ENCODE data around the gene PBRM1. TPM values are rescaled to one million over a fixed set of nuclear protein-coding genes. Genes with fewer than 3 reads are reported as not detected.

The PBRM1 gene
- total RNA-seq, 1 donor from 2014 or later: 62.6 TPM

DNA sequence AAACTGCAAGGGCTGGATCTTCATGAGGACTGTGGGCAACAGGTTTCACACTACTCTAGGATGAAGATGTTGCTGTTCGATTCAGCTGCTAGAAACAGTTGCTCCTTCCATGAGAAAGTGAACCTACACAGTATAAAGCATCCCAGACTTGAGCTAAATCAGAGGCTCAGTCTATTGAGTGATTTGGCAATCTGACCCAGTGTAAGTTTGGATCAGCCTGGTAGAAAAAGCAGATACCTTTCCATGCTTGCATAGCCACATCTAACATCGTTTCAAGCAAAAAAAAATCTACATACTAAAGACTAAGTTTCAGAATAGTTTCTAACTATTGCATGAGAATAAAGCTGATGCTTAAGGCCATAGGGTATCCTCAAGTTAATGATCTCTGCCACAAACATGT is 144.7 kb downstream of the PBRM1 start:
- peaks cover 5 to 12% (median 8%) of the 10 kb centered on the region in 3 donors for H3K36me3 ChIP-seq (ENCODE audit: control insufficient read depth in 3 of 3, insufficient read depth in 3 of 3, low read length in 3 of 3)
- no peak overlapping the region for H3K4me3 ChIP-seq (ENCODE audit: low read length in 3 of 3)
- no peak overlapping the region for H3K27ac ChIP-seq (ENCODE audit: low read depth, low read length)
- no peaks in the 10 kb centered on the region for H3K27me3 ChIP-seq (ENCODE audit: control insufficient read depth in 3 of 3, insufficient read depth in 3 of 3, low read length in 3 of 3)
- no peaks in the 10 kb centered on the region for H3K9me3 ChIP-seq (ENCODE audit: control insufficient read depth in 3 of 3, low read length in 3 of 3)
- no peak overlapping the region for H3K9ac ChIP-seq (ENCODE audit: low read depth in 1 of 3, low read length in 3 of 3)
- peaks cover 31 to 38% (median 33%) of the 10 kb centered on the region in 3 donors for H3K4me1 ChIP-seq (ENCODE audit: control insufficient read depth in 3 of 3, insufficient read depth in 3 of 3, low read length in 3 of 3)

DNA sequence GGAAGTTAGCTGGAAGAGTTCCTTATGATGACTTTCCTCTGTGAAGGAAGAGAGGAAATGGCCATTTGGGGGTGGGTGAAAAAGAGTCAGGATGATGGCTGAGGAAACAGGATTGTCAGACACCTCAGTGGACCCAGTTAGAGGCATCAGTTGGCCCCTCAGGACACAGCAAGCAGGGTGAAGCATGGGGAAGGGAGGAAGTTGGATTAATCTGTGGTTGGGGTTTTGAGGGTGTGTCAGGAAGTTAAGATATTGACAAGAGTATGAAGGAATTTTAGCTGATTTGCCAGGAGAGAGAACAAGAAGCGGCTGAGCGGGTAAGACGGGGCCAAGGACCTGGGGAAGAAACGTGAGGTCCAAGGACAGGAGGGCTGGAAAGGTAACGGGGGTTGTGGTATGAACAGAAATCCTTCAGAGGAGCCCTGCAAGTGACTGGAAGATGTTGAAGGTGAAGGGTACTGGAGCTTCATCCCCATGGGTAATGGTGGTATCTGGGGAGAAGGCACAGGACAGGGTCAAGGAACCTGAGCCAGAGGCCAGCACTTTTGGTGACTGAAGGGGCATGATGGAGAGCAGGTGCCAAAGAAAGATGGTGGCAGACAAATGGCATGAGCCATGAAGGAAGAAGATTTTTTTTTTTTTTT is 146.6 kb downstream of the PBRM1 start:
- H3K27me3 ChIP-seq (ENCODE audit: control insufficient read depth in 3 of 3, insufficient read depth in 3 of 3, low read length in 3 of 3): peaks cover 0 to 3% (median 0%) of the 10 kb centered on the region in 3 donors
- no peak overlapping the region for H3K27ac ChIP-seq (ENCODE audit: low read depth, low read length)
- H3K9ac ChIP-seq (ENCODE audit: low read depth in 1 of 3, low read length in 3 of 3): peak overlapping the region in 1 of 3 donors; percentile 45
- peaks cover 5 to 9% (median 8%) of the 10 kb centered on the region in 3 donors for H3K36me3 ChIP-seq (ENCODE audit: control insufficient read depth in 3 of 3, insufficient read depth in 3 of 3, low read length in 3 of 3)
- H3K4me3 ChIP-seq (ENCODE audit: low read length in 3 of 3): peak overlapping the region in 1 of 3 donors; percentile 58
- H3K4me1 ChIP-seq (ENCODE audit: control insufficient read depth in 3 of 3, insufficient read depth in 3 of 3, low read length in 3 of 3): peaks cover 31 to 45% (median 33%) of the 10 kb centered on the region in 3 donors
- H3K9me3 ChIP-seq (ENCODE audit: control insufficient read depth in 3 of 3, low read length in 3 of 3): no peaks in the 10 kb centered on the region

DNA sequence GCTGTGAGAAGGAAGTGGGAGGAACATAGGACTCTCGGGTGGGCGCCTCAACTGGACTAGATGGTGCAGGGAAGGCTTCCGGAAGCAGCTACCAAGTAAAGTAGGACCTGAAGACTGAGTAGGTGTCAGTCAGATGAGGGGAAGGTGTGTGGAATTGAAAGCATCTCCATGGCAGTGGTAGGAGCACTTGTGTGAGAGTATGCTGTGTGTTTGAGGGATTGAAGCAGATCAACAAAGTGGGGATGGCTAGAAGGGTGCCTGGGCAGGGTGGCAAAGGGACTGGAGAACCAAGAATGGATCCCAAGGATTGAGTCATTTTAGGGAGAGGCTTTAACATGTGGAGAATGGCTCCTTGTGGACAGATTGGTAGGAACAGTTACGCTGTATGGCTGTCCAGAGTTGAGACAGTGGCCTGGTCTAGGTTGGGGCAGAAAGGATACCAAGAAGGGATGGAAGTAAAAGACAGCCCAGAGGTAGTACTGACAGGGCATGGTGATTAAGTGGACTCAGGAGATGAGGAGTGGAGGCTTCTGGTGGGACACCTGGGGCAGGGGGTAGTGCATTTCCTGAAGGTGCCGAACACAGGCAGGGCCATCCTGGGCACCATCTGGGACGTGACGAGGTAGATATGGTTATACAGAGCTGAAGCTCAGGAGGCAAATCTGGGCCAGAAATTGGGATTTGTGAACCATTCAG is 147.8 kb downstream of the PBRM1 start:
- Histone ChIP-seq H3K36me3 (ENCODE audit: control insufficient read depth in 3 of 3, insufficient read depth in 3 of 3, low read length in 3 of 3) (peaks cover 5 to 9% (median 8%) of the 10 kb centered on the region in 3 donors), H3K4me3 (ENCODE audit: low read length in 3 of 3) (peak overlapping the region; percentile 94 to 98 (median 94)), H3K9me3 (ENCODE audit: control insufficient read depth in 3 of 3, low read length in 3 of 3) (no peaks in the 10 kb centered on the region), H3K27me3 (ENCODE audit: control insufficient read depth in 3 of 3, insufficient read depth in 3 of 3, low read length in 3 of 3) (peaks cover 0 to 3% (median 0%) of the 10 kb centered on the region in 3 donors), H3K27ac (ENCODE audit: low read depth, low read length) (peak overlapping the region; percentile 93), H3K4me1 (ENCODE audit: control insufficient read depth in 3 of 3, insufficient read depth in 3 of 3, low read length in 3 of 3) (peaks cover 33 to 48% (median 35%) of the 10 kb centered on the region in 3 donors), H3K9ac (ENCODE audit: low read depth in 1 of 3, low read length in 3 of 3) (peak overlapping the region; percentile 87 to 100 (median 96))

DNA sequence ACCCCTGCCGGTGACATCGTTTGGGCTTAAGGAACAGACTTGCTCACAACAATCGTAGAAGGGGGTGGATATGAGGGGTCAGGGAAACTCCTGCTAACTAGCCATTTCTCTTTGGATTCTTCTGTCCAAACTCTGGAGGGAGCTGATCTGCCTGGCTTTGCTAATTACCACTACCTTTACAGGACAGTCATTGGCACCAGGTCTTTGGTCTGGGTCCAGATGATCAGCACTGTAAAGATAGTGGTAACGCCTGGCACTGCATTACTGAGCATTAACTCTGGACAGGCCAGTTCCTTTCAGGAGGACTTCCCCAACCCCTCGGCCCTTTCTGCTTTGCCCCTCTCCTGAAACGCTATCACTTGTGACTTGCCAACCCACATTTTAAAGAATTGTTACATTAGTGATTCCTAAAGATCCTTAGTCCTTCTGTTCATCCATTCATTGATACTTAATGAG is 148.5 kb downstream of the PBRM1 start:
- peak overlapping the region; percentile 93 for H3K27ac ChIP-seq (ENCODE audit: low read depth, low read length)
- peaks cover 39 to 55% (median 41%) of the 10 kb centered on the region in 3 donors for H3K4me1 ChIP-seq (ENCODE audit: control insufficient read depth in 3 of 3, insufficient read depth in 3 of 3, low read length in 3 of 3)
- H3K36me3 ChIP-seq (ENCODE audit: control insufficient read depth in 3 of 3, insufficient read depth in 3 of 3, low read length in 3 of 3): peaks cover 5 to 9% (median 8%) of the 10 kb centered on the region in 3 donors
- peak overlapping the region; percentile 87 to 100 (median 96) for H3K9ac ChIP-seq (ENCODE audit: low read depth in 1 of 3, low read length in 3 of 3)
- H3K27me3 ChIP-seq (ENCODE audit: control insufficient read depth in 3 of 3, insufficient read depth in 3 of 3, low read length in 3 of 3): peaks cover 0 to 3% (median 0%) of the 10 kb centered on the region in 3 donors
- H3K9me3 ChIP-seq (ENCODE audit: control insufficient read depth in 3 of 3, low read length in 3 of 3): no peaks in the 10 kb centered on the region
- peak overlapping the region; percentile 94 to 98 (median 94) for H3K4me3 ChIP-seq (ENCODE audit: low read length in 3 of 3)

- Histone ChIP-seq H3K4me3 (ENCODE audit: low read length in 3 of 3) (peak within 1 kb of the TSS; percentile 94 to 98 (median 94)), H3K27me3 (ENCODE audit: control insufficient read depth in 3 of 3, insufficient read depth in 3 of 3, low read length in 3 of 3) (peaks cover 0 to 3% (median 0%) of the 10 kb centered on the region in 3 donors), H3K27ac (ENCODE audit: low read depth, low read length) (peak within 1 kb of the TSS; percentile 93), H3K36me3 (ENCODE audit: control insufficient read depth in 3 of 3, insufficient read depth in 3 of 3, low read length in 3 of 3) (peaks cover 5 to 8% (median 7%) of the 10 kb centered on the region in 3 donors), H3K9ac (ENCODE audit: low read depth in 1 of 3, low read length in 3 of 3) (peak within 1 kb of the TSS; percentile 87 to 100 (median 96)), H3K9me3 (ENCODE audit: control insufficient read depth in 3 of 3, low read length in 3 of 3) (no peaks in the 10 kb centered on the region), H3K4me1 (ENCODE audit: control insufficient read depth in 3 of 3, insufficient read depth in 3 of 3, low read length in 3 of 3) (peaks cover 43 to 61% (median 45%) of the 10 kb centered on the region in 3 donors)
Observed at GRCh38 chr3:52536369-52537164, 149.1 kb downstream of the PBRM1 start, which contains the start of gene UQCC5. UQCC5 (plus strand) TSS chr3:52536605; CDS start chr3:52536756, 151 bp downstream.

GRCh38 chr3:52536112-52536368 is 149.7 kb downstream of the PBRM1 start:
- Histone ChIP-seq H3K9ac (ENCODE audit: low read depth in 1 of 3, low read length in 3 of 3) (peak overlapping the region; percentile 27 to 50 (median 40)), H3K9me3 (ENCODE audit: control insufficient read depth in 3 of 3, low read length in 3 of 3) (no peaks in the 10 kb centered on the region), H3K4me1 (ENCODE audit: control insufficient read depth in 3 of 3, insufficient read depth in 3 of 3, low read length in 3 of 3) (peaks cover 47 to 65% (median 50%) of the 10 kb centered on the region in 3 donors), H3K27ac (ENCODE audit: low read depth, low read length) (peak overlapping the region; percentile 36), H3K36me3 (ENCODE audit: control insufficient read depth in 3 of 3, insufficient read depth in 3 of 3, low read length in 3 of 3) (peaks cover 3 to 8% (median 6%) of the 10 kb centered on the region in 3 donors), H3K27me3 (ENCODE audit: control insufficient read depth in 3 of 3, insufficient read depth in 3 of 3, low read length in 3 of 3) (peaks cover 0 to 3% (median 0%) of the 10 kb centered on the region in 3 donors), H3K4me3 (ENCODE audit: low read length in 3 of 3) (peak overlapping the region; percentile 58 to 94 (median 62))

- H3K4me1 ChIP-seq (ENCODE audit: control insufficient read depth in 3 of 3, insufficient read depth in 3 of 3, low read length in 3 of 3): peaks cover 52 to 70% (median 55%) of the 10 kb centered on the region in 3 donors
- H3K4me3 ChIP-seq (ENCODE audit: low read length in 3 of 3): peak overlapping the region in 2 of 3 donors; percentile 62 to 94
- H3K27ac ChIP-seq (ENCODE audit: low read depth, low read length): peak overlapping the region; percentile 36
- no peaks in the 10 kb centered on the region for H3K9me3 ChIP-seq (ENCODE audit: control insufficient read depth in 3 of 3, low read length in 3 of 3)
- peaks cover 0 to 8% (median 3%) of the 10 kb centered on the region in 3 donors for H3K36me3 ChIP-seq (ENCODE audit: control insufficient read depth in 3 of 3, insufficient read depth in 3 of 3, low read length in 3 of 3)
- H3K27me3 ChIP-seq (ENCODE audit: control insufficient read depth in 3 of 3, insufficient read depth in 3 of 3, low read length in 3 of 3): peaks cover 0 to 3% (median 0%) of the 10 kb centered on the region in 3 donors
- H3K9ac ChIP-seq (ENCODE audit: low read depth in 1 of 3, low read length in 3 of 3): peak overlapping the region; percentile 27 to 50 (median 40)
Observed at GRCh38 chr3:52535411-52536111, 150.2 kb downstream of the PBRM1 start.

DNA sequence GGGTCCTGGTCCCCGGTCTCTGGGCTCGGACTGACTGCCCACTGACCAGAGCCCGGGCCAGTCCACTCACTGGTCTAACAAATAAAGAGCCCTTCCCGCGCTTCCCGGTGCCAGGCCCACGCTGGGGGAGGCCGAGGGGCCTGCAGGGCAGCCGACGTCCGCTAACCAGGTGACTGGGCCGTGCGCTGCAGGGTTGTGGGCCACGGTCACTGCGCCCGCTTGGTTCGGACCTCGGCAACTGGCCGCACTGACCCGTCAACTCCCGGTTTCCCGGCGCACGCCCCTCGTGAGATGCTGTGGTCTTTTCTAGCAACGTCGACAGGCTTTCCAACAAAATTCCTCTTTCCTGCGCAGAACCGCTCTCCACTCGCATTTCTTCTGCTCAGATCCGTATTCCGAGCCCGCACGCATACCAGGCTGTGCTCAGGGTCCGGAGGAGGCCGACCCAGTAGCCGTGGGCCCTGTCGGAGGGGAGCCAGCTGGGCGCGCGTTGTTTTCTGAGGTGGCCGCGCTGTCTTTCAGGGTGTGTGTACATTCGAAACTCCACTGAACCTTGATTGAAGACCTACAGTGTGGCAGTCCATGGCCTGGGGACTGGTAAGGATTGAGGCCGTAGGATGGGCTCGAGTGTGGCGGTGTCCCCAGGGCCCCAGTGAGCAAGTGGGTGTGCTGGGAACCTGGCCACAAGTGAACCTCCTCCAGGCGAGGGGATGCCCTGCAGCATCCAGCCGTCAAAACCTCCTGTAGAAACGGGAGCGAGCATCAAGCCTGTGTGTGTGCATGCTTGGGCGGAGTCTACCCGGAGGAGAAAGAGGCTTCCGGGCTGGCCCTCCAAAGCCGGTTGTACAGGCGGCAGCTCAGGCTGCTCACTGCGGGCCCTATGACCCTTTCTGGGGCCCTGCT is 151.2 kb downstream of the PBRM1 start:
- Histone ChIP-seq H3K9ac (ENCODE audit: low read depth in 1 of 3, low read length in 3 of 3) (peak overlapping the region in 2 of 3 donors; percentile 53 to 71), H3K27me3 (ENCODE audit: control insufficient read depth in 3 of 3, insufficient read depth in 3 of 3, low read length in 3 of 3) (peaks cover 0 to 3% (median 0%) of the 10 kb centered on the region in 3 donors), H3K4me1 (ENCODE audit: control insufficient read depth in 3 of 3, insufficient read depth in 3 of 3, low read length in 3 of 3) (peaks cover 60 to 76% (median 62%) of the 10 kb centered on the region in 3 donors), H3K27ac (ENCODE audit: low read depth, low read length) (peak overlapping the region; percentile 44), H3K9me3 (ENCODE audit: control insufficient read depth in 3 of 3, low read length in 3 of 3) (no peaks in the 10 kb centered on the region), H3K36me3 (ENCODE audit: control insufficient read depth in 3 of 3, insufficient read depth in 3 of 3, low read length in 3 of 3) (peaks cover 0 to 8% (median 3%) of the 10 kb centered on the region in 3 donors), H3K4me3 (ENCODE audit: low read length in 3 of 3) (peak overlapping the region; percentile 23 to 60 (median 60))
